ENCODE measurements around the gene DCP1B.

GRCh38 chr12:2044165-2044564 lies 39.9 kb upstream of the DCP1B start:
- TF ChIP-seq CTCF (IDR thresholded peaks at IDR 0.05) (no peak), POLR2A (IDR thresholded peaks at IDR 0.05) (no peak)
